HepG2 (cell line): ENCODE data around the gene AJM1. TPM values are rescaled to one million over a fixed set of nuclear protein-coding genes. Genes with fewer than 3 reads are reported as not detected.
"Not testable (repeated sequence)": the region's sequence is repeated elsewhere in the genome, so short reads cannot be mapped to it uniquely, and the experiment has no call there.

ENCODE experiments used
- FOXA3 ChIP-seq: IDR thresholded peaks from 2 replicates; pipeline ENCODE4 v1.6.1; 2016; ENCODE audit warnings: missing genetic modification reagents, missing compliant biosample characterization
- GATA4 ChIP-seq: sonication (generic); IDR thresholded peaks from 2 replicates; pipeline ENCODE4 v1.6.1; 2016; ENCODE audit warnings: antibody characterized with exemption, low read depth, borderline replicate concordance
- NONO ChIP-seq, 2 experiments: fragments of 450-650 bp in 1 of 2; sonication (generic) in 1 of 2; formaldehyde crosslinking in 1 of 2; IDR thresholded peaks in 1 of 2; conservative IDR thresholded peaks in 1 of 2; 2 replicates each; pipeline versions ENCODE4 v1.6.1 to v1.8.0; 2017 to 2022; ENCODE audit warnings: mild to moderate bottlenecking in 1 of 2, missing genetic modification reagents in 1 of 2, moderate library complexity in 1 of 2
- SOX13 ChIP-seq, 3 experiments: fragments of 450-650 bp in 1 of 3; sonication (generic) in 1 of 3; formaldehyde crosslinking in 1 of 3; IDR thresholded peaks in 2 of 3; conservative IDR thresholded peaks in 1 of 3; 2 replicates each; pipeline versions ENCODE4 v1.5.0 to v1.6.1; 2016 to 2020; ENCODE audit warnings: antibody characterized with exemption in 1 of 3, mild to moderate bottlenecking in 1 of 3, missing compliant biosample characterization in 1 of 3, missing genetic modification reagents in 1 of 3, moderate library complexity in 1 of 3
- polyA plus RNA-seq, 8 experiments: library from polyadenylated mRNA; depleted of rRNA in 3 of 8; stranded (reverse) in 7 of 8; unstranded in 1 of 8; fragments of >200 nt; fragmentation: Illumina TruSeq in 4 of 8; extraction: Trizol in 4 of 8; gene quantifications; 2 replicates each; pipeline versions ENCODE4 v1.2.1 to v1.2.3, GENCODE V29; 2011 to 2016; ENCODE audit warnings: low read depth in 4 of 8, missing spikeins in 1 of 8, mixed read lengths in 1 of 8; ENCODE audit not compliant: insufficient read depth in 1 of 8
- total RNA-seq, 5 experiments: library from RNA; depleted of rRNA; stranded (reverse); fragments of >200 nt; fragmentation: Illumina TruSeq; extraction: Trizol; gene quantifications; 2 replicates each; pipeline ENCODE4 v1.2.3, GENCODE V29; 2016; ENCODE audit warnings: low read depth in 1 of 5
- TF ChIP-seq, protein P1 (sequence below): sonication (generic); formaldehyde crosslinking; IDR thresholded peaks from 2 replicates; pipeline ENCODE4 v1.5.0; 2020; ENCODE audit warnings: missing genetic modification reagents
- TF ChIP-seq, protein P2 (sequence below): sonication (generic); formaldehyde crosslinking; IDR thresholded peaks from 2 replicates; pipeline ENCODE4 v1.4.0; 2020; ENCODE audit warnings: missing genetic modification reagents, borderline replicate concordance

Gene AJM1
- total and polyA plus RNA-seq, 2 of the 13 experiments (the other 11 are each of a cell fraction or from before 2014, with no cell fraction given) = 1.1 to 1.2 TPM

DNA sequence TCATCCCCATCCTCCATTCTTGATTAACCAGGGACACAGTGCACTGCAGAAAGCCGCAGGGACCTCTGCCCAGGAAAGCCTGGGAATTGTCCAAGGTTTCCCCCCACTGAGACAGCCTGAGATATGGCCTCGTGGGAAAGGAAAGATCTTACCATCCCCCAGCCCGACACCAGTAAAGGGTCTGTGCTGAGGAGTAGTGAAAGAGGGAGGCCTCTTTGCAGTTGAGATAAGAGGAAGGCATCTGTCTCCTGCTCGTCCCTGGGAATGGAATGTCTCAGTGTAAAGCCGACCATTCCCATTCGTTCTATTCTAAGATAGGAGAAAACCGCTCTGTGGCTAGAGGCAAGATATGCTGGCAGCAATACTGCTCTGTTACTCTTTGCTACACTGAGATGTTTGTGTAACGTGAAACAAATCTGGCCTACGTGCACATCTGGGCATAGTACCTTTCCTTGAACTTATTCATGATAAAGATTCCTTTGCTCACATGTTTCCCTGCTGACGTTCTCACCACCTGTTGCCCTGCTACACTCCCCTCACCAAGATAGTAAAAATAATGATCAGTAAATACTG is 45.4 kb upstream of the AJM1 start (continued):
- 0 out of 2 replicates have a peak, but pooled peaks have one; percentile 12 for TF ChIP-seq SOX13 (IDR thresholded peaks at IDR 0.05)
- TF ChIP-seq SOX13 (CRISPR knock-in tag; conservative IDR thresholded peaks at IDR 0.05 in 1 of 2, IDR thresholded peaks at IDR 0.05 in 1 of 2); NONO (IDR thresholded peaks at IDR 0.05): not testable (repeated sequence)
- TF ChIP-seq FOXA3 = peak; percentile 49; the same call in 1 of the 2 replicates
- TF ChIP-seq, protein P1, sequence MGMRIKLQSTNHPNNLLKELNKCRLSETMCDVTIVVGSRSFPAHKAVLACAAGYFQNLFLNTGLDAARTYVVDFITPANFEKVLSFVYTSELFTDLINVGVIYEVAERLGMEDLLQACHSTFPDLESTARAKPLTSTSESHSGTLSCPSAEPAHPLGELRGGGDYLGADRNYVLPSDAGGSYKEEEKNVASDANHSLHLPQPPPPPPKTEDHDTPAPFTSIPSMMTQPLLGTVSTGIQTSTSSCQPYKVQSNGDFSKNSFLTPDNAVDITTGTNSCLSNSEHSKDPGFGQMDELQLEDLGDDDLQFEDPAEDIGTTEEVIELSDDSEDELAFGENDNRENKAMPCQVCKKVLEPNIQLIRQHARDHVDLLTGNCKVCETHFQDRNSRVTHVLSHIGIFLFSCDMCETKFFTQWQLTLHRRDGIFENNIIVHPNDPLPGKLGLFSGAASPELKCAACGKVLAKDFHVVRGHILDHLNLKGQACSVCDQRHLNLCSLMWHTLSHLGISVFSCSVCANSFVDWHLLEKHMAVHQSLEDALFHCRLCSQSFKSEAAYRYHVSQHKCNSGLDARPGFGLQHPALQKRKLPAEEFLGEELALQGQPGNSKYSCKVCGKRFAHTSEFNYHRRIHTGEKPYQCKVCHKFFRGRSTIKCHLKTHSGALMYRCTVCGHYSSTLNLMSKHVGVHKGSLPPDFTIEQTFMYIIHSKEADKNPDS = peak; percentile 98
- peak; percentile 22; the same call in 1 of the 2 replicates for TF ChIP-seq GATA4
- 0 out of 2 replicates have a peak, but pooled peaks have one; percentile 34 for TF ChIP-seq NONO (CRISPR knock-in tag; conservative IDR thresholded peaks at IDR 0.05)
- TF ChIP-seq, protein P2, sequence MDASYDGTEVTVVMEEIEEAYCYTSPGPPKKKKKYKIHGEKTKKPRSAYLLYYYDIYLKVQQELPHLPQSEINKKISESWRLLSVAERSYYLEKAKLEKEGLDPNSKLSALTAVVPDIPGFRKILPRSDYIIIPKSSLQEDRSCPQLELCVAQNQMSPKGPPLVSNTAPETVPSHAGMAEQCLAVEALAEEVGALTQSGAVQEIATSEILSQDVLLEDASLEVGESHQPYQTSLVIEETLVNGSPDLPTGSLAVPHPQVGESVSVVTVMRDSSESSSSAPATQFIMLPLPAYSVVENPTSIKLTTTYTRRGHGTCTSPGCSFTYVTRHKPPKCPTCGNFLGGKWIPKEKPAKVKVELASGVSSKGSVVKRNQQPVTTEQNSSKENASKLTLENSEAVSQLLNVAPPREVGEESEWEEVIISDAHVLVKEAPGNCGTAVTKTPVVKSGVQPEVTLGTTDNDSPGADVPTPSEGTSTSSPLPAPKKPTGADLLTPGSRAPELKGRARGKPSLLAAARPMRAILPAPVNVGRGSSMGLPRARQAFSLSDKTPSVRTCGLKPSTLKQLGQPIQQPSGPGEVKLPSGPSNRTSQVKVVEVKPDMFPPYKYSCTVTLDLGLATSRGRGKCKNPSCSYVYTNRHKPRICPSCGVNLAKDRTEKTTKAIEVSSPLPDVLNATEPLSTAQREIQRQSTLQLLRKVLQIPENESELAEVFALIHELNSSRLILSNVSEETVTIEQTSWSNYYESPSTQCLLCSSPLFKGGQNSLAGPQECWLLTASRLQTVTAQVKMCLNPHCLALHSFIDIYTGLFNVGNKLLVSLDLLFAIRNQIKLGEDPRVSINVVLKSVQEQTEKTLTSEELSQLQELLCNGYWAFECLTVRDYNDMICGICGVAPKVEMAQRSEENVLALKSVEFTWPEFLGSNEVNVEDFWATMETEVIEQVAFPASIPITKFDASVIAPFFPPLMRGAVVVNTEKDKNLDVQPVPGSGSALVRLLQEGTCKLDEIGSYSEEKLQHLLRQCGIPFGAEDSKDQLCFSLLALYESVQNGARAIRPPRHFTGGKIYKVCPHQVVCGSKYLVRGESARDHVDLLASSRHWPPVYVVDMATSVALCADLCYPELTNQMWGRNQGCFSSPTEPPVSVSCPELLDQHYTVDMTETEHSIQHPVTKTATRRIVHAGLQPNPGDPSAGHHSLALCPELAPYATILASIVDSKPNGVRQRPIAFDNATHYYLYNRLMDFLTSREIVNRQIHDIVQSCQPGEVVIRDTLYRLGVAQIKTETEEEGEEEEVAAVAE (CRISPR knock-in tag) = 0 out of 2 replicates have a peak, but pooled peaks have one; percentile 36
- TF ChIP-seq, all 625 proteins: peak for 51; not testable (repeated sequence) for 574
